T-cell (primary cell): Measurements from ENCODE around the gene OR6C1. TPM values are rescaled to one million over a fixed set of nuclear protein-coding genes. Genes with fewer than 3 reads are reported as not detected.
"Not testable (repeated sequence)": the region's sequence is repeated elsewhere in the genome, so short reads cannot be mapped to it uniquely, and the experiment has no call there.

ENCODE experiments used
- ATAC-seq, 4 experiments: fragments of 200-7000 bp in 3 of 4; fragments of 150-1000 bp in 1 of 4; cut with Tn5 transposase; replicated peaks in 1 of 4; 1 replicate in 3 of 4; 2 replicates in 1 of 4; pipeline ENCODE4 v1.10.0; 2021; ENCODE audit warnings: moderate library complexity in 3 of 4, mild to moderate bottlenecking in 2 of 4, moderate number of reproducible peaks in 1 of 4
- CTCF ChIA-PET, 2 donors: fragments of 300-600 bp; sonication (Branson Sonifier 250); formaldehyde crosslinking; loops; one replicate each; lab custom pipeline; 2022; ENCODE audit warnings: antibody characterized with exemption in 2 of 2; lab: Charles Lee
- POLR2A ChIA-PET, 2 donors: fragments of 300-600 bp; sonication (Branson Sonifier 250); formaldehyde crosslinking; loops; one replicate each; lab custom pipeline; 2022; ENCODE audit warnings: antibody characterized with exemption in 2 of 2; lab: Charles Lee
- DNase-seq, 35 experiments: peaks; one replicate each; pipeline versions ENCODE4 v3.0.0 to v3.0.0-alpha.2; 2013 to 2023
- H3K27ac ChIP-seq: one replicate; pipeline ENCODE4 v1.5.1; 2013; ENCODE audit warnings: low read length
- H3K27me3 ChIP-seq, 2 experiments: replicated peaks in 1 of 2; 1 replicate in 1 of 2; 2 replicates in 1 of 2; pipeline versions ENCODE4 v1.6.1 to v1.7.0; 2013; ENCODE audit warnings: low read length in 1 of 2, mixed read lengths in 1 of 2; ENCODE audit not compliant: control insufficient read depth in 2 of 2, insufficient read depth in 2 of 2; ENCODE audit errors: extremely low read depth in 1 of 2
- H3K36me3 ChIP-seq, 2 donors: 1 replicate in 1 of 2; 2 replicates in 1 of 2; pipeline versions ENCODE4 v1.6.1 to v1.7.0; 2013; ENCODE audit warnings: low read length in 1 of 2; ENCODE audit not compliant: control insufficient read depth in 2 of 2, insufficient read depth in 1 of 2; ENCODE audit errors: extremely low read depth in 1 of 2
- H3K4me1 ChIP-seq, 2 experiments: 1 replicate in 1 of 2; 2 replicates in 1 of 2; pipeline versions ENCODE4 v1.6.1 to v1.7.0; 2013; ENCODE audit warnings: low read length in 2 of 2, mixed read lengths in 1 of 2; ENCODE audit not compliant: insufficient read depth in 2 of 2, control insufficient read depth in 1 of 2; ENCODE audit errors: extremely low read depth in 1 of 2
- H3K4me3 ChIP-seq, 2 donors: 1 replicate in 1 of 2; 2 replicates in 1 of 2; pipeline versions ENCODE4 v1.5.1 to v1.7.0; 2013; ENCODE audit warnings: mild to moderate bottlenecking in 2 of 2, low read length in 1 of 2, moderate library complexity in 1 of 2; ENCODE audit not compliant: control insufficient read depth in 1 of 2; ENCODE audit errors: extremely low read depth in 1 of 2
- H3K9me3 ChIP-seq: 2 replicates; pipeline ENCODE4 v1.7.0; 2013
- H3K27ac Mint-ChIP-seq, 2 donors: one replicate each; pipeline ENCODE4 v1.8.0; 2020 to 2021; ENCODE audit warnings: mild to moderate bottlenecking in 2 of 2, mixed read lengths in 2 of 2
- H3K27me3 Mint-ChIP-seq, 2 donors: one replicate each; pipeline ENCODE4 v1.8.0; 2021 to 2022; ENCODE audit warnings: mixed read lengths in 2 of 2
- H3K36me3 Mint-ChIP-seq: one replicate; pipeline ENCODE4 v1.8.0; 2021; ENCODE audit warnings: mixed read lengths
- H3K4me1 Mint-ChIP-seq, 3 donors: one replicate each; pipeline ENCODE4 v1.8.0; 2020 to 2022; ENCODE audit warnings: mixed read lengths in 3 of 3, mild to moderate bottlenecking in 1 of 3
- H3K4me3 Mint-ChIP-seq, 3 donors: one replicate each; pipeline ENCODE4 v1.8.0; 2020 to 2022; ENCODE audit warnings: mild to moderate bottlenecking in 3 of 3, mixed read lengths in 3 of 3, moderate library complexity in 3 of 3
- H3K9me3 Mint-ChIP-seq, 3 donors: one replicate each; pipeline ENCODE4 v1.8.0; 2020 to 2022; ENCODE audit warnings: mixed read lengths in 3 of 3
- WGBS: methylation state at CpG from one replicate; pipeline ENCODE4 v1.1.5; 2013; ENCODE audit warnings: missing lambda C conversion rate; ENCODE audit not compliant: insufficient coverage; 5-methylcytosine and 5-hydroxymethylcytosine counted together
- total RNA-seq, 35 experiments: library from RNA in 6 of 35; stranded (reverse) in 6 of 35; fragments of 120-200 nt in 1 of 35; gene quantifications; one replicate each; pipeline versions ENCODE4 v1.2.1 to v1.2.4 and lab custom pipeline; 2013 to 2026

The OR6C1 gene
- total RNA-seq, 5 donors from 2014 or later (not counting 1 experiment from before 2014, with no cell fraction given), result not detected

DNA sequence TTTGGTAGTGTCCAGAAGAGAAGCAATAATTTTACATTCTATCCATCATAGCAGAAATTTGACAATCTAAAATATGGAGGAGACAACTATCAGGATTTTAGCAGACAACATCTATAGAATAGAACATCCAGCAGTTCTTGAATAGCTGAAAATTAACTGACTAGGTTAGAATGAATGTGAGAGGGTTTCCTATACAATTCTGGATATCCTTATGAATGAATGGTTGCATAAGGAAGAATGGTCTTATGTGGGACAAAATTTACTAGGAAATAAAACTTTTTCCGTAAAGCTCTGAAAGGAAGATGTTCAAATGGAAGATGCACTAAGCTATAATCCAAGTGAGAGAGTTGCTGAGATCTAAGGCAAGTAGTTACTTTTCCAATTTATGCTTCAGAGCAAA is 16.3 kb downstream of the OR6C1 start, which contains the start of gene OR6C3:
OR6C3 (plus strand) TSS at position 301 of the 400 bp plus-strand sequence. CDS start 955 bp downstream, outside the sequence.
- no peaks in the 10 kb centered on the region for H3K9me3 ChIP-seq
- ChIA-PET POLR2A (no interaction called here), CTCF (no interaction called here)
- H3K9me3 Mint-ChIP-seq, result no peaks in the 10 kb centered on the region
- no peak for ATAC-seq
- no peaks in the 10 kb centered on the region for H3K36me3 Mint-ChIP-seq
- no peak within 1 kb of the TSS for H3K27ac Mint-ChIP-seq
- H3K4me3 ChIP-seq, result no peak within 1 kb of the TSS
- H3K4me1 ChIP-seq, result no peaks in the 10 kb centered on the region
- peaks cover 0 to 2% of the 10 kb centered on the region in 2 experiments for H3K27me3 ChIP-seq
- H3K27ac ChIP-seq, result no peak within 1 kb of the TSS
- WGBS, result no CpG with 5 or more reads among the region's 1 CpG
- no peak within 1 kb of the TSS for H3K4me3 Mint-ChIP-seq
- H3K36me3 ChIP-seq, result no peaks in the 10 kb centered on the region
- no peak for DNase-seq
- H3K4me1 Mint-ChIP-seq, result no peaks in the 10 kb centered on the region
- H3K27me3 Mint-ChIP-seq, result peaks cover 11 to 17% of the 10 kb centered on the region in 2 donors

DNA sequence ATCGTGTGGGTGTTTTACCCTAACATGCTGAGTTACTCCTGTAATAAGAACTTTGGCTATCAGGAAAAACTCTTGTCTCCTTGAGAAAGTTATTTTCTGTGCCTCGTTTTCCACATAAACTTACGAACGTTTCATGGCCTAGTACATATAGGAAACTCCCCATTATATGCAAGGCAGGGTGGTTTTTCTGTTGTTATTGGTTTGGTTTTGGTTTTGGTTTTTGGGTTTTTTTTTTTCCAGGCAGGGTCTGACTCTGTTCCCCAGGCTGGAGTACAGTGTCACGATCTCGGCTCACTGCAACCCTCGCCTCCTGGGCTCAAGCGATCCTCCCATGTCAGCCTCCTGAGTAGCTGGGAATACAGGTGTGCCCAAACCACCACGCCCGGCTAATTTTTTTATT is 21.9 kb downstream of the OR6C1 start:
- Histone ChIP-seq H3K27ac (no peak overlapping the region), H3K36me3 (no peaks in the 10 kb centered on the region), H3K4me1 (no peaks in the 10 kb centered on the region), H3K9me3 (no peaks in the 10 kb centered on the region), H3K27me3 (peaks cover 0 to 4% of the 10 kb centered on the region in 2 experiments), H3K4me3 (no peak overlapping the region)
- 90% methylated on average over 6 of the region's 10 CpGs for WGBS
- Mint-ChIP-seq H3K4me1 (no peaks in the 10 kb centered on the region), H3K9me3 (no peaks in the 10 kb centered on the region), H3K4me3 (no peak overlapping the region), H3K36me3 (no peaks in the 10 kb centered on the region), H3K27me3 (peaks cover 21 to 38% of the 10 kb centered on the region in 2 donors), H3K27ac (no peak overlapping the region)
- ATAC-seq, result no peak
- DNase-seq, result no peak
- POLR2A ChIA-PET, result no interaction called here
- CTCF ChIA-PET, result no interaction called here

DNA sequence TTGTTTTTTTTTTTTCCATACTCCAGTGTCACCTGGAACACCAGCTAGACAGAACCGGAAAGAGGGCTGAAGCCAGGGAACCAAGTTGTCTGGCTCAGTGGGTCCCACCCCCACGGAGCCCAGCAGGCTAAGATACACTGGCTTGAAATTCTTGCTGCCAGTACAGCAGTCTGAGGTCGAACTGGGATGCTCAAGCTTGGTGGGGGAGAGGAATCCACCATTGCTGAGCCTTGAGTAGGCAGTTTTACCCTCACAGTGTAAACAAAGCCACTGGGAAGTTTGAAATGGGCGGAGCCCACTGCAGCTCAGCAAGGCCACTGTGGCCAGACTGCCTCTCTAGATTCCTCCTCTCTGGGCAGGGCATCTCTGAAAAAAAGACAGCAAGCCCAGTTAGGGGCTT is 41.2 kb downstream of the OR6C1 start:
- Mint-ChIP-seq H3K9me3 (peaks cover 0 to 14% (median 3%) of the 10 kb centered on the region in 3 donors), H3K27me3 (peaks cover 35 to 36% of the 10 kb centered on the region in 2 donors)
- WGBS, result 71% methylated on average over 4 of the region's 4 CpGs
- POLR2A ChIA-PET, result interaction anchor here in 1 of 2 donors (0.5 kb wide), 1 partner anchor 605 kb away, joined by 7 read pairs; no protein-coding TSS in a partner anchor
- H3K36me3 Mint-ChIP-seq, H3K27ac Mint-ChIP-seq, H3K36me3 ChIP-seq, H3K27ac ChIP-seq, H3K4me3 Mint-ChIP-seq, DNase-seq, ATAC-seq, H3K4me1 ChIP-seq, H3K9me3 ChIP-seq, H3K4me3 ChIP-seq, H3K4me1 Mint-ChIP-seq, CTCF ChIA-PET: not testable (repeated sequence)
- peaks cover 0 to 14% of the 10 kb centered on the region in 2 experiments for H3K27me3 ChIP-seq

DNA sequence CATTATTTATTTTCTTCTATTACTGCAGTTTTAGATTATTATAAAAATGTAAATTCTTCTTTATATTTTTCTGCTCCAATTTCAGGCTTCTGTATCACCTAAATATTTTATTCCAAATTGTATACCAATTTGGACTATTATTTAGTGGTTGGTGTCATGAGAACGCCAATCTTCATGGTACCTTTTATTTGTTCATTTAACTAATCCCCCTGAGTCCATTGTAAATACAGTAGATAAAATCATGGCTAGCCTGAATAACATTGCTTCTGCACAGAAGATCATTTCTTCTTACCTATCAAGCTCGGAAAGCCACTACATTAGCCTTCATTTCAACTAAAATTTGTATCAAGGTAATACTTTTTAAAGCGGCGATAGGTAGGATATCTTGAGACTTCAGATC is 48.5 kb downstream of the OR6C1 start, which contains the start of gene OR6C75:
OR6C75 (plus strand) TSS at position 301 of the 400 bp plus-strand sequence. CDS start 2,136 bp downstream, outside the sequence.
- H3K36me3 ChIP-seq, result no peaks in the 10 kb centered on the region
- H3K4me3 ChIP-seq, result no peak within 1 kb of the TSS
- no peak within 1 kb of the TSS for H3K27ac ChIP-seq
- H3K27ac Mint-ChIP-seq, result no peak within 1 kb of the TSS
- CTCF ChIA-PET, result no interaction called here
- POLR2A ChIA-PET, result no interaction called here
- no peak for ATAC-seq
- peaks cover 0 to 4% (median 0%) of the 10 kb centered on the region in 3 donors for H3K9me3 Mint-ChIP-seq
- H3K9me3 ChIP-seq, result no peaks in the 10 kb centered on the region
- peaks cover 0 to 4% of the 10 kb centered on the region in 2 experiments for H3K27me3 ChIP-seq
- H3K4me3 Mint-ChIP-seq, result no peak within 1 kb of the TSS
- no CpG with 5 or more reads among the region's 4 CpGs for WGBS
- H3K4me1 Mint-ChIP-seq, result no peaks in the 10 kb centered on the region
- DNase-seq, result no peak
- H3K4me1 ChIP-seq, result no peaks in the 10 kb centered on the region
- no peaks in the 10 kb centered on the region for H3K36me3 Mint-ChIP-seq
- H3K27me3 Mint-ChIP-seq, result peaks cover 29 to 39% of the 10 kb centered on the region in 2 donors

DNA sequence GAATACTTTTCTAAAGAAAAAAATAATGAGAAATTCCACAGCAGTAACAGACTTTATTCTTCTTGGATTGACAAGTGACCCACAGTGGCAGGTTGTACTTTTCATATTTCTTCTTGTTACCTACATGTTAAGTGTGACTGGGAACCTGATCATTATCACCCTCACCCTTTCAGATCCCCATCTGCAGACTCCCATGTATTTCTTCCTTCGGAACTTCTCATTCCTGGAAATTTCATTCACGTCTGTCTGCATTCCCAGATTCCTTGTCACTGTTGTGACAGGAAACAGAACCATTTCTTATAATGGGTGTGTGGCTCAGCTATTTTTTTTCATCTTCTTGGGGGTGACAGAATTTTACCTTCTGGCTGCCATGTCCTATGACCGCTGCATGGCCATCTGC is 50.9 kb downstream of the OR6C1 start:
- DNase-seq (no peak), ATAC-seq (no peak)
- ChIA-PET POLR2A (no interaction called here), CTCF (no interaction called here)
- WGBS, result no CpG with 5 or more reads among the region's 3 CpGs
- no peaks in the 10 kb centered on the region for H3K4me1 Mint-ChIP-seq
- no peaks in the 10 kb centered on the region for H3K9me3 Mint-ChIP-seq
- H3K36me3 ChIP-seq, result no peaks in the 10 kb centered on the region
- no peak overlapping the region for H3K27ac Mint-ChIP-seq
- no peak overlapping the region for H3K27ac ChIP-seq
- H3K9me3 ChIP-seq, result no peaks in the 10 kb centered on the region
- peaks cover 22 to 24% of the 10 kb centered on the region in 2 donors for H3K27me3 Mint-ChIP-seq
- H3K36me3 Mint-ChIP-seq, result no peaks in the 10 kb centered on the region
- peaks cover 0 to 9% of the 10 kb centered on the region in 2 experiments for H3K27me3 ChIP-seq
- H3K4me3 ChIP-seq, result no peak overlapping the region
- no peaks in the 10 kb centered on the region for H3K4me1 ChIP-seq
- H3K4me3 Mint-ChIP-seq, result no peak overlapping the region

Other genes with a start within 250 kb of the OR6C1 start
- gene OR9K2, start 187.9 kb upstream of the OR6C1 start, total RNA-seq, result not detected
- gene OR10A7, start 93.3 kb upstream of the OR6C1 start, total RNA-seq, result not detected
- gene OR6C74, start 69.7 kb upstream of the OR6C1 start, total RNA-seq, result not detected
- not detected for gene OR6C6, start 17.8 kb upstream of the OR6C1 start, total RNA-seq
- gene OR6C3, start 16.4 kb downstream of the OR6C1 start, total RNA-seq, result not detected
- not detected for gene OR6C75, start 48.6 kb downstream of the OR6C1 start, total RNA-seq
- gene OR6C65, start 86.2 kb downstream of the OR6C1 start, total RNA-seq, result not detected
- not detected for gene OR6C76, start 111.9 kb downstream of the OR6C1 start, total RNA-seq
- not detected for gene OR6C2, start 129.7 kb downstream of the OR6C1 start, total RNA-seq
- not detected for gene OR6C70, start 155.8 kb downstream of the OR6C1 start, total RNA-seq
- not detected for gene OR6C68, start 178.0 kb downstream of the OR6C1 start, total RNA-seq
- not detected for gene OR6C4, start 235.3 kb downstream of the OR6C1 start, total RNA-seq